ENCODE measurements around the gene PLTP. TPM values are rescaled to one million over a fixed set of nuclear protein-coding genes. Genes with fewer than 3 reads are reported as not detected.
"Not testable (repeated sequence)": the region's sequence is repeated elsewhere in the genome, so short reads cannot be mapped to it uniquely, and the experiment has no call there.

PLTP gene
- total RNA-seq, 1 experiment from 2014 or later: 2.1 TPM

- DNase-seq (ENCODE audit: low spot score): not testable (repeated sequence)
Observed at GRCh38 chr20:45874104-45874481, 37.9 kb downstream of the PLTP start.

GRCh38 chr20:45873409-45874103 is 38.4 kb downstream of the PLTP start:
- DNase-seq (ENCODE audit: low spot score): no peak

GRCh38 chr20:45872626-45873025 is 39.3 kb downstream of the PLTP start:
- no peak for DNase-seq (ENCODE audit: low spot score)

GRCh38 chr20:45867819-45868176 is 44.2 kb downstream of the PLTP start:
- peak; percentile 69 for DNase-seq (ENCODE audit: low spot score)

GRCh38 chr20:45867136-45867818 is 44.7 kb downstream of the PLTP start:
- no peak for DNase-seq (ENCODE audit: low spot score)

- DNase-seq (ENCODE audit: low spot score): no peak
Observed at GRCh38 chr20:45866454-45866853, 45.5 kb downstream of the PLTP start.

GRCh38 chr20:45863543-45864470 is 48.1 kb downstream of the PLTP start:
- no peak for DNase-seq (ENCODE audit: low spot score)

- no peak for DNase-seq (ENCODE audit: low spot score)
Observed at GRCh38 chr20:45861221-45862075, 50.5 kb downstream of the PLTP start.

DNA sequence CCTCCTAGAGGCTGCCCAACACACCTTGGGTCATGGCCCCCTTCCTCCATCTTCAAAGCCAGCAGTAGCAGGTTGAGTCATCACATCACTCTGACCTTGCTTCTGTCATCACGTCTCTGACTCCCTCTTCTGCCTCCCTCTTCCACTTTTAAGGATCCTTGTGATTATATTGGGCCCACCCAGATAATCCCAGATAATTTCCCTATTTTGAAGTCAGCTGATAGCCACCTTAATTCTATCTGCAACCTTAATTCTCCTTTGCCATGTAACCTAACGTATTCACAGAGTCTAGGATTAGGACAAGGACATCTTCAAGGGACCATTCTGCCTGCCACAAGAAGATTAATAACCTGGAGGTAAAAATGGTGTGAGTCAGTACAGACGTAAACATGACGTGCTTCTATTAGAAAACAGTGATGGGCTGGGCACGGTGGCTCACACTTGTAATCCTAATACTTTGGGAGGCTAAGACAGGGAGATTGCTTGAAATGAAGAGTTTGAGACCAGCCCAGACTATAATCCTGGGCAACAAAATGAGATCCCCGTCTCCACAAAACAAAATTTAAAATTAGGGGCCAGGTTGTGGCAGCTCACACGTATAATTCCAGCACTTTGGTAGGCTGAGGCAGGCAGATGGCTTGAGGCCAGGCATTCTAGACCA is 51.3 kb downstream of the PLTP start:
- DNase-seq (ENCODE audit: low spot score): peak; percentile 31

DNA sequence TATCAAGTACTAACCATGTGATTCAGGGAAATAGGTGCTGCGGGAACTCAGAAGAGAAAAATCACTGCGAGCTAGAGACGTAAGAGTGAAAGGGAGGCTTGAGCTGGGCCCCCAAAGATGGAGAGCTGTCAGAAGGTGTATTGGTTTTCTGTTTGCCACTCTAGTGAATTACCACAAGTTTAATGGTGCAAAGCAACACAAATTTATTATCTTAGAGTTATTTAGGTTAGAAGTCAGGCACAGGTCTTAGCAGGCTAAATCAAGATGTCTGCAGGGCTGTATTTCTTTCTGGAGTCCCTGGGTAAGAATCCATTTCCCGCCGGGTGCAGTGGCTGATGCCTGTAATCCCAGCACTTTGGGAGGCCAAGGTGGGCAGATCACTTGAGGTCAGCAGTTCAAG is 52.0 kb downstream of the PLTP start:
- no peak for DNase-seq (ENCODE audit: low spot score)

- DNase-seq (ENCODE audit: low spot score): no peak
Observed at GRCh38 chr20:45857882-45858216, 54.1 kb downstream of the PLTP start.

DNA sequence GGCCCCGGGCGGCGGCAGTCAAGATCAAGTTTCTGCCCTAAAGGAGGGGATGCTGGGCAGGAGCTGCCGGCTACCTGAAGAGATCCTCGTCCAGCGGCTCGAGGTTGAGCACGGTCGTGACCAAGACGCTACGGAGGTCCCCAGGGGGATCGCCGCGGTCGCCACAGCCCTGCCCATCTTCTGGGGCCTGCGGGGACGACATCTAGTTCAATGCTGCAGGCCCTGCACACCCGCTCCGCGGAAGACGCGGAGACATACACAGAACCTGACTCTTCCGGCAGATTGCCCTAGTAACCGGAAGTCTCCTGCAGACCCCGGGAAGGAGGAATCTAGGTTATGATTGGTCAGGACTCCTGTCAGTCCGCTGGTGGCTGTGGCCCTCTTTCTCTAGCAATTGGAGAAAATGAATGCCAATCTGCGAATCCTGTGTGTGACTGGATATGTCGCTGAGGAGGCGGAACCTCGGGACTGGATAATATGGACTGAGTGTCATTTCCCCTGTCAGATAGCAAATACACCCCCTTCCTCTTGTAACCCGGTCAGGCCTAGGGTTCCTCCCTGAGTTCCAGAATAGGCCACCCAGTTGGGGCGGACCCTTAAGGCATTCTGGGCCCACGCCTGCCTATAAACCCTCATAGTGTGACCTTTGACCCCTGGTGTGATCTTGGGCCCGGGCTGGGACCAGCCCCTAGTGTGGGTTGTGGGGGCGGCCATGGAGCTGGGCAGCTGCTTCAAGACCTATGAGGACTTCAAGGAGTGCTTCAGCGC is 54.7 kb downstream of the PLTP start, which contains the start of the genes ACOT8 and ZSWIM3:
ACOT8 (minus strand) TSS at position 279 of the 768 bp plus-strand sequence; CDS start at position 202, 77 bp downstream.
ZSWIM3 (plus strand) TSS at position 501 of the 768 bp plus-strand sequence; CDS start at position 713, 212 bp downstream.
- DNase-seq (ENCODE audit: low spot score): peak; percentile 100

GRCh38 chr20:45853484-45853883 is 58.5 kb downstream of the PLTP start:
- DNase-seq (ENCODE audit: low spot score): no peak

DNA sequence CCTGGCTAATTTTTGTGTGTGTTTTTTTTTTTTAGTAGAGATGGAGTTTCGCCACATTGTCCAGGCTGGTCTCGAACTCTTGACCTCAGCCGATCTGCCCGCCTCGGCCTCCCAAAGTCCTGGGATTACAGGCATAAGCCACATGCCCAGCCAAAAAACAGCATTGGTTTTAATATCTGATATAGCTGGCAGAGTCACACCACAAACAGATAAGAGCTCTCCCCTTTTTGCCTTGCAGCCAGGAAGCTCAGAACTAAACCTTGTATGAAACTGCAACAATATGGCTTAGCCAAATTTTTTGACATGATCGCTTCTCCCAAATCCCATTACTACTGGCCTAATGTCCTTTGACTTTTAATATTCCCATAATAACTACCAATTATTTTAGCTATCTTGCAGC is 59.6 kb downstream of the PLTP start:
- DNase-seq (ENCODE audit: low spot score): no peak

GRCh38 chr20:45851501-45851900 is 60.5 kb downstream of the PLTP start:
- DNase-seq (ENCODE audit: low spot score): no peak

GRCh38 chr20:45850926-45851325 is 61.0 kb downstream of the PLTP start:
- no peak for DNase-seq (ENCODE audit: low spot score)

DNA sequence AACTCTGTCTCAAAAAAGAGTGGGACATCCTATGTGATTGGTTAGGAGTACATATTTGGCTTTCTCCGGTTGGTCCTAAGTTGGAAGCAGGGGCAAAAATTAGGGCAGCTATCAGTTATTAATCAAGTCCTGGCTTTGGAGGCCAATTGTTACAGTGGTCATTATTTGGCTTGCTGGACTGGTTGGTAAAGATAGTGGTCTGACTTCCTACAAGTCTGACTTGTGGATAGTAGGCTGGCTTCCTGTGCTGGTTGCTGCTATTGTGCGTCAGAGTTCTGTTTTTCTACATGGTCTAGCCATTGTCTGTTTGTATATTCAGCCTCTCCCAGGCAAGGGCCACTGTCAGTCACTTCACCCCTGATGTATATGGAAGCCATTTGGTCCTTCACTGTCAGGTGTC is 61.7 kb downstream of the PLTP start:
- DNase-seq (ENCODE audit: low spot score): no peak

DNA sequence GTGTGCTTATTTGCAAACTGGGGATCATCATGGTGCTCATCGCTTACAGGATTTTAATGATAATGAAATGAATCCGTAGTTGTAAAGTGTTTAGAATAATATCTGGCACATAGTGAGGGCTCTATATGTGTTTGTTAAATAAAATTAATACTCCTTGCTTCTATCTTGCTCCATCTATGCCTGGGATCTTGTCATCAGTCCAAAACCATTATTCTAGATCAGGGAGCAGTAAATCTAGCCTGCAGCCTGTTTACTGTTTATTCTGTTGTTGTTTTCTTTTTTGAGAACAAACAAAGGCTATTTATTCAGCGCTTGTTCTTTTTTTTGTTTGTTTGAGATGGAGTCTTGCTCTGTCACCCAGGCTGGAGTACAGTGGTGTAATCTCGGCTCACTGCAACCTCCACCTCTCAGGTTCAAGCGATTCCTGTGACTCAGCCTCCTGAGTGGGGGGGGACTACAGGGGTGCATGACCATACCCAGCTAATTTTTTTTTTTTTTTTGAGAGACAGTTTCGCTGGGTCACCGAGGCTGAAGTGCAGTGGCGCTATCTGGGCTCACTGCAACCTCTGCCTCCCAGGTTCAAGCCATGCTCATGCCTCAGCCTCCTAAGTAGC is 62.9 kb downstream of the PLTP start:
- no peak for DNase-seq (ENCODE audit: low spot score)

Measured in A172 (cell line).